ENCODE measurements around the gene PIKFYVE.

DNA sequence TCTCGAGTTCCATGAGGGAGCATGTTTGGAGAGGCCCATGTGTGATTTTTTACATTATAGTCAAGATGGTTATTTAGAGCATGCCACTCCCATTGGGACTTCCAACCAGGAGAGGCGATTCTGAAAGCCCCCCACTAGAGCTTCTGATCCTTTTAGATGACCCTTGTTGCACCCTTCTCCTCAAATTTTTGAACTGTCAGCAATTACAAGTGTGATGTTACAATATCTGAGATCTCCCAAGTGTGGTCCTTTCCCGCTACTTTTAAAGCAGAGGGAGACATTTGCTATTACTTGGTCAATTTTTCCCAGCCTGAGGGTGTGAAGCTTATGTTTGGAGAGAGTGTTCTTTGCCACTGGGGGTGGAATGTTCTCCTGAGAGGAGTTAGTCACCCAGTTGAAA lies 123.9 kb downstream of the PIKFYVE start:
- TF ChIP-seq CTCF (IDR thresholded peaks at IDR 0.05), result no peak
- no peak for TF ChIP-seq POLR2A (IDR thresholded peaks at IDR 0.05)

All from tibial nerve (tissue), 3 donors.